Embryonic facial prominence (tissue), 1 donor: ENCODE results near the gene PUS10.
"Not testable (repeated sequence)": the region's sequence is repeated elsewhere in the genome, so short reads cannot be mapped to it uniquely, and the experiment has no call there.

ENCODE experiments used
- DNase-seq: peaks from one replicate; pipeline ENCODE4 v3.0.0-alpha.2; 2016; ENCODE audit errors: extremely low spot score

The PUS10 gene

GRCh38 chr2:60934165-60934722 lies 83.8 kb downstream of the PUS10 start:
- no peak for DNase-seq

- no peak for DNase-seq
Measured at GRCh38 chr2:60932954-60933353, 85.1 kb downstream of the PUS10 start.

GRCh38 chr2:60932061-60932460 lies 86.0 kb downstream of the PUS10 start:
- DNase-seq: not testable (repeated sequence)

GRCh38 chr2:60926741-60927552 lies 91.1 kb downstream of the PUS10 start:
- DNase-seq: no peak

- DNase-seq: no peak
Measured at GRCh38 chr2:60925994-60926740, 91.9 kb downstream of the PUS10 start.

GRCh38 chr2:60907329-60907728 lies 110.7 kb downstream of the PUS10 start:
- no peak for DNase-seq

GRCh38 chr2:60906395-60906794 lies 111.7 kb downstream of the PUS10 start:
- no peak for DNase-seq

- DNase-seq: not testable (repeated sequence)
Measured at GRCh38 chr2:60905867-60906266, 112.2 kb downstream of the PUS10 start.

- DNase-seq: not testable (repeated sequence)
Measured at GRCh38 chr2:60901296-60901695, 116.8 kb downstream of the PUS10 start.

GRCh38 chr2:60899892-60900249 lies 118.2 kb downstream of the PUS10 start:
- no peak for DNase-seq

- no peak for DNase-seq
Measured at GRCh38 chr2:60899230-60899891, 118.7 kb downstream of the PUS10 start.

- no peak for DNase-seq
Measured at GRCh38 chr2:60898567-60898966, 119.5 kb downstream of the PUS10 start.
